H1 (cell line): ENCODE measurements around the gene MMP26.

ENCODE experiments used
- ASH2L ChIP-seq: fragments of 200-600, 300-600 bp; sonication (generic); IDR thresholded peaks from one replicate; pipeline ENCODE4 v1.7.1; 2017; ENCODE audit warnings: low read length
- TF ChIP-seq, protein P1 (sequence below), 3 experiments: IDR thresholded peaks; 1 replicate in 2 of 3; 2 replicates in 1 of 3; pipeline versions ENCODE4 v1.5.1 to v1.6.1; 2011; ENCODE audit warnings: low read length in 3 of 3, mild to moderate bottlenecking in 3 of 3, inconsistent platforms in 2 of 3, low read depth in 1 of 3, moderate library complexity in 1 of 3; ENCODE audit not compliant: insufficient read depth in 1 of 3; ENCODE audit errors: control extremely low read depth in 1 of 3

- TF ChIP-seq, protein P1, sequence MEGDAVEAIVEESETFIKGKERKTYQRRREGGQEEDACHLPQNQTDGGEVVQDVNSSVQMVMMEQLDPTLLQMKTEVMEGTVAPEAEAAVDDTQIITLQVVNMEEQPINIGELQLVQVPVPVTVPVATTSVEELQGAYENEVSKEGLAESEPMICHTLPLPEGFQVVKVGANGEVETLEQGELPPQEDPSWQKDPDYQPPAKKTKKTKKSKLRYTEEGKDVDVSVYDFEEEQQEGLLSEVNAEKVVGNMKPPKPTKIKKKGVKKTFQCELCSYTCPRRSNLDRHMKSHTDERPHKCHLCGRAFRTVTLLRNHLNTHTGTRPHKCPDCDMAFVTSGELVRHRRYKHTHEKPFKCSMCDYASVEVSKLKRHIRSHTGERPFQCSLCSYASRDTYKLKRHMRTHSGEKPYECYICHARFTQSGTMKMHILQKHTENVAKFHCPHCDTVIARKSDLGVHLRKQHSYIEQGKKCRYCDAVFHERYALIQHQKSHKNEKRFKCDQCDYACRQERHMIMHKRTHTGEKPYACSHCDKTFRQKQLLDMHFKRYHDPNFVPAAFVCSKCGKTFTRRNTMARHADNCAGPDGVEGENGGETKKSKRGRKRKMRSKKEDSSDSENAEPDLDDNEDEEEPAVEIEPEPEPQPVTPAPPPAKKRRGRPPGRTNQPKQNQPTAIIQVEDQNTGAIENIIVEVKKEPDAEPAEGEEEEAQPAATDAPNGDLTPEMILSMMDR (IDR thresholded peaks at IDR 0.05; ENCODE audit: control extremely low read depth in 1 of 3, insufficient read depth in 1 of 3, low read depth in 1 of 3, low read length in 3 of 3), result no peak
- no peak for TF ChIP-seq ASH2L
These were observed 7.0 kb upstream of the MMP26 start, which contains the start of gene OR51E2 for GRCh38 chr11:4697585-4697984.
